K562 (cell line): ENCODE measurements around the gene DMAC2L. TPM values are rescaled to one million over a fixed set of nuclear protein-coding genes. Genes with fewer than 3 reads are reported as not detected.
"Not testable (repeated sequence)": the region's sequence is repeated elsewhere in the genome, so short reads cannot be mapped to it uniquely, and the experiment has no call there.

Experiments
- ATAC-seq: fragments of 200-7000 bp; cut with Tn5 transposase; 3 replicates; pipeline ENCODE4 v1.9.1; 2020; ENCODE audit warnings: moderate library complexity
- BruUV-seq: library from RNA; stranded (reverse); fragments of 400-500 nt; replicated peaks from 2 replicates; lab custom pipeline; 2021; lab: Mats Ljungman, UMichigan
- CTCF ChIA-PET: fragments of 300-600 bp; formaldehyde crosslinking; extraction: SDS; loops from one replicate; lab custom pipeline; 2021; ENCODE audit warnings: low intra/inter-chr PET ratio; lab: Yijun Ruan, JAX
- POLR2A ChIA-PET: fragments of 300-600, 350-650 bp; sonication (Branson Sonifier 250); formaldehyde crosslinking; extraction: SDS; loops from one replicate; lab custom pipeline; 2021; ENCODE audit warnings: antibody characterized with exemption, inconsistent platforms; lab: Yijun Ruan, JAX
- DNase-seq, 4 experiments: peaks; one replicate each; pipeline versions ENCODE4 v3.0.0 to v3.0.0-alpha.2; 2011 to 2018; ENCODE audit warnings: low spot score in 3 of 4, mixed read lengths in 3 of 4; ENCODE audit errors: extremely low read depth in 1 of 4
- FAIRE-seq: peaks from 2 replicates; lab custom pipeline; 2011; peaks lifted over from hg19 to GRCh38; lab: Jason Lieb, UNC
- H2AFZ ChIP-seq: 2 replicates; pipeline ENCODE4 v1.6.0; 2011; ENCODE audit warnings: low read depth, low read length, control low read depth, inconsistent platforms
- H3K27ac ChIP-seq: fragments of 200-600 bp; 3 replicates; pipeline ENCODE4 v1.8.0; 2011; ENCODE audit warnings: low read depth, mild to moderate bottlenecking, control low read depth, inconsistent platforms, low read length, moderate library complexity, mixed read lengths; ENCODE audit errors: extremely low read depth
- H3K27me3 ChIP-seq, 2 experiments: fragments of 300-600 bp in 1 of 2; 2 replicates in 1 of 2; 3 replicates in 1 of 2; pipeline versions ENCODE4 v1.6.0 to v1.8.0; 2011; ENCODE audit warnings: inconsistent platforms in 2 of 2, low read length in 2 of 2, mild to moderate bottlenecking in 1 of 2, mixed read lengths in 1 of 2, moderate library complexity in 1 of 2; ENCODE audit not compliant: control insufficient read depth in 2 of 2, insufficient read depth in 2 of 2
- H3K36me3 ChIP-seq: fragments of 300-600 bp; 3 replicates; pipeline ENCODE4 v1.8.0; 2011; ENCODE audit warnings: mild to moderate bottlenecking, low read length, inconsistent platforms; ENCODE audit not compliant: control insufficient read depth, insufficient read depth
- H3K4me1 ChIP-seq, 2 experiments: fragments of 200-600 bp in 1 of 2; replicated peaks in 1 of 2; 2 replicates in 1 of 2; 3 replicates in 1 of 2; pipeline versions ENCODE4 v1.5.1 to v1.8.0; 2011; ENCODE audit warnings: inconsistent platforms in 2 of 2, low read length in 2 of 2, mild to moderate bottlenecking in 1 of 2, mixed read lengths in 1 of 2, moderate library complexity in 1 of 2; ENCODE audit not compliant: control insufficient read depth in 2 of 2, insufficient read depth in 2 of 2
- H3K4me2 ChIP-seq: 2 replicates; pipeline ENCODE4 v1.6.1; 2011; ENCODE audit warnings: low read length, control low read depth, inconsistent platforms, mixed read lengths; ENCODE audit not compliant: insufficient read depth
- H3K4me3 ChIP-seq: fragments of 200-600 bp; sonication (generic), shearing (Covaris generic); 2 replicates; pipeline ENCODE4 v1.5.1; 2016; ENCODE audit warnings: control low read depth, inconsistent platforms
- H3K79me2 ChIP-seq: fragments of 200-600 bp; 3 replicates; pipeline ENCODE4 v1.8.0; 2011; ENCODE audit warnings: low read length, inconsistent platforms; ENCODE audit not compliant: control insufficient read depth, insufficient read depth
- H3K9ac ChIP-seq, 2 experiments: 2 replicates each; pipeline versions ENCODE4 v1.6.0 to v1.6.1; 2011; ENCODE audit warnings: low read depth in 2 of 2, low read length in 2 of 2, control low read depth in 1 of 2, inconsistent platforms in 1 of 2, mild to moderate bottlenecking in 1 of 2, mixed read lengths in 1 of 2; ENCODE audit not compliant: insufficient read depth in 1 of 2
- H3K9me1 ChIP-seq: one replicate; pipeline ENCODE4 v1.6.0; 2011; ENCODE audit warnings: inconsistent platforms, mild to moderate bottlenecking, low read length, moderate library complexity; ENCODE audit not compliant: control insufficient read depth, insufficient read depth
- H3K9me3 ChIP-seq: replicated peaks from 2 replicates; pipeline ENCODE4 v1.5.1; 2011; ENCODE audit warnings: low read depth, low read length, inconsistent platforms; ENCODE audit not compliant: control insufficient read depth, insufficient read depth
- H4K20me1 ChIP-seq: replicated peaks from 2 replicates; pipeline ENCODE4 v1.6.1; 2011; ENCODE audit warnings: low read length, inconsistent platforms, mixed read lengths; ENCODE audit not compliant: control insufficient read depth, insufficient read depth
- ERF ChIP-seq: fragments of 450-650 bp; formaldehyde crosslinking; IDR thresholded peaks from 2 replicates; pipeline ENCODE4 v1.4.0; 2020; ENCODE audit warnings: mild to moderate bottlenecking, mixed read lengths
- GABPA ChIP-seq: fragments of 200-800 bp; sonication (Bioruptor generic); conservative IDR thresholded peaks from 2 replicates; pipeline ENCODE4 v1.6.1; 2016; ENCODE audit warnings: low read depth, missing genetic modification characterization, missing compliant biosample characterization
- TARDBP ChIP-seq: fragments of 450-650 bp; IDR thresholded peaks from 2 replicates; pipeline ENCODE4 v1.6.1; 2016
- ZNF707 ChIP-seq: fragments of 250-450 bp; sonication (Bioruptor Pico); conservative IDR thresholded peaks from 2 replicates; pipeline ENCODE4 v1.8.0; 2022; ENCODE audit warnings: inconsistent platforms, mild to moderate bottlenecking, moderate library complexity
- WGBS: fragments of 100-300 bp; shearing (Covaris generic); methylation state at CpG from one replicate; pipeline ENCODE4 v1.1.6; 2016; ENCODE audit warnings: low coverage, mixed read lengths; ENCODE audit not compliant: insufficient coverage; ENCODE audit errors: missing lambda C conversion rate; 5-methylcytosine and 5-hydroxymethylcytosine counted together
- in situ Hi-C: fragments of 300-500 bp; cut with MboI; formaldehyde crosslinking; loops from 4 replicates; pipeline ENCODE4 v1.15.0; 2018; ENCODE audit warnings: inconsistent platforms, mixed read lengths
- intact Hi-C: fragments of 100-400 bp; cut with micrococcal nuclease; formaldehyde crosslinking; loops from 2 replicates; pipeline ENCODE4 v1.14.2; 2022
- polyA plus RNA-seq, 8 experiments: library from polyadenylated mRNA; depleted of rRNA in 4 of 8; stranded (reverse) in 5 of 8; unstranded in 3 of 8; fragments of >200 nt; fragmentation: Nextera tagmentation in 2 of 8; fragmentation: Illumina TruSeq in 1 of 8; extraction: Ambion mirVana in 2 of 8; extraction: Trizol in 1 of 8; gene quantifications; 2 replicates each; pipeline versions ENCODE4 v1.2.1 to v1.2.3, GENCODE V29; 2011 to 2014; ENCODE audit warnings: inconsistent platforms in 1 of 8, missing spikeins in 1 of 8
- total RNA-seq, 7 experiments: library from RNA; depleted of rRNA in 6 of 7; stranded (reverse); fragments of >200 nt in 6 of 7; fragmentation: Illumina TruSeq in 2 of 7; extraction: Trizol in 2 of 7; gene quantifications; 2 replicates each; pipeline versions ENCODE4 v1.2.1 to v1.2.3, GENCODE V29; 2011 to 2021; ENCODE audit warnings: low replicate concordance in 1 of 7
- TF ChIP-seq, protein P1 (sequence below), 2 experiments: fragments of 200-800 bp in 1 of 2; sonication (Bioruptor generic) in 1 of 2; sonication (generic) in 1 of 2; formaldehyde crosslinking in 1 of 2; IDR thresholded peaks in 1 of 2; conservative IDR thresholded peaks in 1 of 2; 2 replicates each; pipeline versions ENCODE4 v1.5.0 to v1.6.1; 2016 to 2020; ENCODE audit warnings: missing compliant biosample characterization in 1 of 2, missing genetic modification characterization in 1 of 2, missing genetic modification reagents in 1 of 2

The DMAC2L gene
- total and polyA plus RNA-seq, 9 of the 15 experiments (the other 6 are each of a cell fraction or from before 2014, with no cell fraction given), result 4.0 to 37.2 (median 9.3) TPM

DNA sequence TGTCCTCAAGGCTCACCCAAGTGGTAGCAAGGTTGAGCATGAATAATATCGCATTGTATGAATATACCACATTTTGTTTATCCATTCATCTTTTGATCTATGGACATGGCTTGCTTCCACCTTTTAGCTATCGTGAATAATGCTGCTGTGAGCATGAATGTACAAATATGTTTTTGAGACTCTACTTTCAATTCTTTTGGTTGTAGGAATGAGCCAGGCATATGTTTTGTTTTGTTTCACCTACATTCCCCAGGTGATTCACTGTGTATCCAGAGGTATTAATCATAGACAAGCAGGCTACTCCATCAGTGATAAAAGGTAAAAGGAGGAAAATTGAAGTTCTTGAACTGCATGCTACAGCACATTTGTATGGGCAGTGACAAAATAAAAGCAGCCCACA, 48.7 kb downstream of the DMAC2L start (continued):
- no peak for TF ChIP-seq ZNF707 (CRISPR knock-in tag)
- TF ChIP-seq, protein P1, sequence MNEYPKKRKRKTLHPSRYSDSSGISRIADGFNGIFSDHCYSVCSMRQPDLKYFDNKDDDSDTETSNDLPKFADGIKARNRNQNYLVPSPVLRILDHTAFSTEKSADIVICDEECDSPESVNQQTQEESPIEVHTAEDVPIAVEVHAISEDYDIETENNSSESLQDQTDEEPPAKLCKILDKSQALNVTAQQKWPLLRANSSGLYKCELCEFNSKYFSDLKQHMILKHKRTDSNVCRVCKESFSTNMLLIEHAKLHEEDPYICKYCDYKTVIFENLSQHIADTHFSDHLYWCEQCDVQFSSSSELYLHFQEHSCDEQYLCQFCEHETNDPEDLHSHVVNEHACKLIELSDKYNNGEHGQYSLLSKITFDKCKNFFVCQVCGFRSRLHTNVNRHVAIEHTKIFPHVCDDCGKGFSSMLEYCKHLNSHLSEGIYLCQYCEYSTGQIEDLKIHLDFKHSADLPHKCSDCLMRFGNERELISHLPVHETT (CRISPR knock-in tag; conservative IDR thresholded peaks at IDR 0.05 in 1 of 2, IDR thresholded peaks at IDR 0.05 in 1 of 2), result no peak
- TF ChIP-seq ERF (CRISPR knock-in tag), result no peak
- TF ChIP-seq TARDBP, result no peak
- TF ChIP-seq GABPA (tag), result no peak

DNA sequence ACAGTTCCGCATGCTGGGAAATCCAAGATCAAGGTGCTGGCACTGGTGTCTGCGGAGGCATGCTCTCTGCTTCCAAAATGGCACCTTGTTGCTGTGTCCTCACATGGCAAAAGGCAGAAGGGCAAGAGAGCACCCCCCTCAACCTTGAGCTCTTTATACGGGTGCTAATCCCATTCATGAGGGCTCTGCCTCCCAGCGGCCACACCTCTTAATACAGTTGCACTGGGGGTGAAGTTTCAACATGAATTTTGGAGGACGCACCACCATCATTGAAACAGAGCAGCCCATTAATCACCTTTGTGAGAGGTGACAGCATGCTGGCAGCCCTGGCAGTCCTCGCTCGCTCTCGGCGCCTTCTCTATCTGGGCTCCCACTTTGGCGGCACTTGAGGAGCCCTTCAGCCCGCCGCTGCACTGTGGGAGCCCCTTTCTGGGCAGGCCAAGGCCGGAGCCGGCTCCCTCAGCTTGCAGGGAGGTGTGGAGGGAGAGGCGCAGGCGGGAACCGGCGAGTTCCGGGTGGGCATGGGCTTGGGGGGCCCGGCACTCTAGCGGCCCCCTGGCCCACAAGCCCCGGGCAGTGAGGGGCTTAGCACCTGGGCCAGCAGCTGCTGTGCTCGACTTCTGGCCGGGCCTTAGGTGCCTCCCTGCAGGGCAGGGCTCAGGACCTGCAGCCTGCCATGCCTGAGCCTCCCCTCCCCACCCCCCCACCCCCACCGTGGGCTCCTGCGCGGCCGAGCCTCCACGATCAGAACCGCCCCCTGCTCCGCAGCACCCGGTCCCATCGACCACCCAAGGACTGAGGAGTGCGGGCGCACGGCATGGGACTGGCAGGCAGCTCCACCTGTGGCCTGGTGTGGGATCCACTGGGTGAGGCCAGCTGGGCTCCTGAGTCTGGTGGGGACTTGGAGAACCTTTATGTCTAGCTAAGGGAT, 49.6 kb downstream of the DMAC2L start:
- H3K9me3 ChIP-seq, H3K4me2 ChIP-seq, H3K79me2 ChIP-seq, H3K36me3 ChIP-seq, H3K4me1 ChIP-seq, H3K27me3 ChIP-seq, intact Hi-C loops, H3K4me3 ChIP-seq, CTCF ChIA-PET, BruUV-seq, H3K9ac ChIP-seq, H2AFZ ChIP-seq, FAIRE-seq, DNase-seq, H4K20me1 ChIP-seq, in situ Hi-C loops, H3K27ac ChIP-seq, H3K9me1 ChIP-seq, ATAC-seq: not testable (repeated sequence)
- POLR2A ChIA-PET, result interaction anchor here (1.6 kb wide), 1 partner anchor 19 kb away, joined by 7 read pairs; no protein-coding TSS in a partner anchor
- 89% methylated on average over 8 of the region's 36 CpGs for WGBS
